ENCODE data around the gene RRAGD.

RRAGD gene

DNA sequence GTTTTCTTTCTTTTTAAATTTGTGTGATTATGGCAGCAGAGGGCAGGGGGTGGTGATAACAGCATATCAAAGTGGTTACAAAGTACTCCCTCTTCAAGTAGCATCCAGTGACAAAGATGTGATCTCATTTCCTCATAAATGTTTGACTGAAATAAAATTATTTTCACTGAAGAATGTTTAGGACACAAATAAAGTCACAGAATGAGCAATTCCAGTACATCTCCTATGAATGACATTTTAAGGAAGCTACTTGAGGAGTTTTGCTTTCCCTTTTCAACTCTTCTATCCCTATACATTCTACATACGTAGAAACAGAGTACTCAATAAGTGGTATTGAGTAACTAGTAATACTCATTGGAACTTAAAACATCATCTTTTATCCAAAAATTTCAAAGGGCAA is 83.1 kb downstream of the RRAGD start:
- no peak overlapping the region for H3K4me3 ChIP-seq (ENCODE audit: low read depth, low read length)
- no peak for DNase-seq (ENCODE audit: low read depth)
- TF ChIP-seq, protein P1, sequence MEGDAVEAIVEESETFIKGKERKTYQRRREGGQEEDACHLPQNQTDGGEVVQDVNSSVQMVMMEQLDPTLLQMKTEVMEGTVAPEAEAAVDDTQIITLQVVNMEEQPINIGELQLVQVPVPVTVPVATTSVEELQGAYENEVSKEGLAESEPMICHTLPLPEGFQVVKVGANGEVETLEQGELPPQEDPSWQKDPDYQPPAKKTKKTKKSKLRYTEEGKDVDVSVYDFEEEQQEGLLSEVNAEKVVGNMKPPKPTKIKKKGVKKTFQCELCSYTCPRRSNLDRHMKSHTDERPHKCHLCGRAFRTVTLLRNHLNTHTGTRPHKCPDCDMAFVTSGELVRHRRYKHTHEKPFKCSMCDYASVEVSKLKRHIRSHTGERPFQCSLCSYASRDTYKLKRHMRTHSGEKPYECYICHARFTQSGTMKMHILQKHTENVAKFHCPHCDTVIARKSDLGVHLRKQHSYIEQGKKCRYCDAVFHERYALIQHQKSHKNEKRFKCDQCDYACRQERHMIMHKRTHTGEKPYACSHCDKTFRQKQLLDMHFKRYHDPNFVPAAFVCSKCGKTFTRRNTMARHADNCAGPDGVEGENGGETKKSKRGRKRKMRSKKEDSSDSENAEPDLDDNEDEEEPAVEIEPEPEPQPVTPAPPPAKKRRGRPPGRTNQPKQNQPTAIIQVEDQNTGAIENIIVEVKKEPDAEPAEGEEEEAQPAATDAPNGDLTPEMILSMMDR (IDR thresholded peaks at IDR 0.05; ENCODE audit: low read depth, low read length, missing control alignments): no peak

DNA sequence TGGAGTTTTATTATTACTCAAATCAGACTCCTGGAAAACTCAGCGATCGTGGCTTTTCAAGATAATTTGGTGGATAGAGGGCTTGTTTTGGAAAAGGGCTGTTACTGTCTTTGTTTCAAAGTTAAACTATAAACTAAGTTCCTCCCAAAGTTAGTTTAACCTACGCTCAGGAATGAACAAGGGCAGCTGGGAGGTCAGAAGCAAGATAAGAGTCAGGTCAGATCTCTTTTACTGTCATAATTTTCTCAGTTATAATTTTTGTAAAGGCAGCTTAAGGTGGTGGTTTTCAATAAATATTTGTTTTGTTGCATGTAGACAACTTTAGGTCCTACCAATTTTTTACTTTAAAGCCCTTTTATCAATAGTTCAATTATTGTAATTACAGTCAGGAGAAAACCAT is 87.8 kb downstream of the RRAGD start:
- H3K4me3 ChIP-seq (ENCODE audit: low read depth, low read length): no peak overlapping the region
- TF ChIP-seq, protein P1 (IDR thresholded peaks at IDR 0.05; ENCODE audit: low read depth, low read length, missing control alignments): no peak
- no peak for DNase-seq (ENCODE audit: low read depth)

DNA sequence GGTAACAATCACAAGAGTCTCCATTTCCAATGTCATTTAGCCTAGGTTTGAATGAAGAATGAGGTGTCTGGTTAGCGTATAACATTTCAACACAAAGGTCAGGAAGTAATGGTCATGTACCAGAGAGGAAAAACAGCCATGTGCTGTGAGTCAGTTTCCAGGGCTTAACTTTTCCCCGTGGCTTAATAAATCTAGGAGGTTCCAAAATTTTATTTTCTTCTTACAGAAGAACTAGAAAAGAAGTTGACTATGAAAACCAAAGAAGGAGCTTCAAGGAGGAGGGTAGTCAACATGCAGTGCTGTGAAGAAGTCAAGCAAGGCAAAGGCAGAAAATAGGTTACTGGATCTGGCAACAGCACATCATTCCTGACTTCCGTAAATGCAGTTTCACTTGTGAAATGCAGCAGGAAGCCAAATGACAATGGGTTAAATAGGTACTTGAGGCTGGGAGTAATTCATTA is 88.5 kb downstream of the RRAGD start:
- TF ChIP-seq, protein P1 (IDR thresholded peaks at IDR 0.05; ENCODE audit: low read depth, low read length, missing control alignments): no peak
- no peak overlapping the region for H3K4me3 ChIP-seq (ENCODE audit: low read depth, low read length)
- no peak for DNase-seq (ENCODE audit: low read depth)

DNA sequence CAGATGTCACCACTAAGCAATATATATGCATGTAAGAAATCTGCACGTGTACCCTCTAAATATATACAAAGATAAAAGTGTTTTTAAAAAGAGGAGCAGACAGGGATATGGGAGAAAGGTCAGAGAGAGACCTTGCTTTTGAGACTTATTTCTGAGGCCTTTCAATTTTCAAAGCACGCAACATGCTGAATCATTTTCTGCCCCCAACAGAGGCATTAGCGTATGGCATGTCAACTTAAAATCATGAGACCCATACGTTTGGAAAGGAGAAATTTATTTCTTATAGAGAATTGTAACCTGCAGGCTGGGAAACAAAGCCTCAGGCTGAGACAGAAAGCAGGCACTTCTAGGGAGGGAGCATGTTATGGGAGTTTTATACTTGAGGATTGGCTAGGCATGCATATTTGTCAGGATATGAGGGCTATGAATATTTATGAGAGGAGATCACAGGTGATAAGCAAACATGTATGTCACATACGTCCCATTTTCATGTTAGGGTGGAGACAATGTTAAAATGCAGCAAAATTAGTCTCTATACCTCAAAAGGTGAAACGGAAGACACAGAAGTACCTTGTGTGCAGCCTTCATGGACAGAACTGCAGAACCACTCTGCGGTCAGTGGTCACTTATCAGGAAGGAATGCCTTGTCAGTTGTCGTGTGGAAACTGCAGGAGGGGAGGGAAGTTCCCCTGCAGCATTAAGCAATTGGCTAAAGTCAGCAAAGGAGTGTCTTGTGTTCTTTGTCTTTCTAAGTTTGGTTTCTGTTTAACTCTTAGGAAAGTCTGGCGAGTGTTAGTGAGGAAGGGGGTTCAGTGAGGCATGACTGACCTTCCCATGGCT is 90.7 kb downstream of the RRAGD start:
- TF ChIP-seq, protein P1 (IDR thresholded peaks at IDR 0.05; ENCODE audit: low read depth, low read length, missing control alignments): no peak
- H3K4me3 ChIP-seq (ENCODE audit: low read depth, low read length): no peak overlapping the region
- no peak for DNase-seq (ENCODE audit: low read depth)

DNA sequence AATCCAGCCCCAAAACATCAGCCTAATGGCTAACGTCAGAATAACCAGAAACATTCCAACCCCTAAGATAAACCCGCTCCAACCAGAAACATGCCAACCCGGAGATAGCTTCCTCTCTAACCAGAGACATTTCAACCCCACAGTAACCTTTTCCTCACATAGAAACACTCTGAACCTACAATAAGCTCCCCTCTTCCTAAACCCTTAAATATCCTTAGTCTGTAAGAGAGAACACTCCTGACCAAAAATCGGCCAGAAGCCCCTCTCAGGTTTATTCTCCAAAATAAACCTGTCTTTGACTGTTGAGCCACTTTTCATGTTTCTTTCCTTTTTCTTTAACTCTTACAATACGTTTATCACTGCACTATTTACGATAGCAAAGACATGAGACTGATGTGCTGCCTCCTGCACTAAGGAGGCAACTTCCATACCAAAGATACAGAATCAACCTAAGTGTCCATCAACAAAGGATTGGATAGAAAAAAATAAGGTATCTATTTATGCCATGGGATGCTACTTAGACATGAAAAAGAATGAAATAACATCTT is 92.0 kb downstream of the RRAGD start:
- no peak overlapping the region for H3K4me3 ChIP-seq (ENCODE audit: low read depth, low read length)
- DNase-seq (ENCODE audit: low read depth): no peak
- TF ChIP-seq, protein P1 (IDR thresholded peaks at IDR 0.05; ENCODE audit: low read depth, low read length, missing control alignments): no peak

DNA sequence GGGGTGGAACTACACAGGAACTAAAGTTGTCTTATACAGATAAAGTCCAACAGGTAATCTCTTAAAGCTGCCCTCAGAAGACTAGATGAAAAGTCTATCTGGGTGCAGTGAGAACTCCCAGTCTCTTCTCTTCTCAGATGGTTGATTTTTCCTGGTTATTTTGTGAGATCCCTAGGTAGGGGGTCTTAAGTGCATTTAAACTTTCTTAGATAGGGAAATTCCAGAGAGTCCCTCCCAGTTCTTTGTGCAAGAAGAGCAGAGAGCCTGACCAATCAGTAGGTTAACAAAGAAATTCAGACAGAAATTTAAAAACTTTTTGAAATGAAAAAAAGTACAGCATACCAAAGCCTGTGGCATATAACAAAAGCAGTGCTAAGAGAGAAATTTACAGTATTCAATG is 95.0 kb downstream of the RRAGD start:
- no peak overlapping the region for H3K4me3 ChIP-seq (ENCODE audit: low read depth, low read length)
- no peak for DNase-seq (ENCODE audit: low read depth)
- TF ChIP-seq, protein P1 (IDR thresholded peaks at IDR 0.05; ENCODE audit: low read depth, low read length, missing control alignments): no peak

Measured in GM12864 (cell line).